ENCODE data around the gene KY. TPM values are rescaled to one million over a fixed set of nuclear protein-coding genes. Genes with fewer than 3 reads are reported as not detected.

KY gene
- total and polyA plus RNA-seq, 2 donors (not counting 1 experiment from before 2014, with no cell fraction given), result under 0.01 to 0.12 TPM

DNA sequence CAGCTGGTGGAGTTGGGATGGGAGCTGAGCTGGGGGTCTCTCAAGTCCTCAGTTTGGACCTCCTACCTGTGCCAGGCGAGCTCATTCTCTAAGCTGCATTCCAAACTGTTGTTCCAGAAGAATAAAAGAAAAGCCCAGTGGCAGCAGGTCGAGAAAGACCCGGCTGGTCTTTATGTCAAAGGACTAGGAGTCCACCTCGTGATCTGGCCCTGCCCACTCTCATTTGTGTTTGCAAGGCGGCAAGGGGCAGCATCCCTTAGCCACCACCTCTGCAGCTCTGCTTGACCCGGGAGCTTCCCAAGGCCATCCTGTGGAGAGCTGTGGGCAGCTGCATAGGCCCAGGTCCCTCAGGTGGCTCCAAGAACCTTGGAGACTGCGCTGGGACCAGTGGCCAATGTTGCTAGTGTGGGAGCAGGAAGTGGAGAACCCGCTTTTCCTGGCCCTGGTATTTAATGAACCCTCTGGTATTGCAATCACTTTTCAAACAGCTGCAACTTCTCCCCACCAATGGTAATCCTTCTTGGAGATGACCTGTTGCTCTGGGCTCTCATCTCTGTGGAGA lies 30.9 kb downstream of the KY start:
- no peak overlapping the region for H3K9ac ChIP-seq (ENCODE audit: insufficient read depth, low read length)
- no peak overlapping the region for H3K27ac ChIP-seq (ENCODE audit: insufficient read depth, low read length)
- TF ChIP-seq EZH2 (IDR thresholded peaks at IDR 0.05; ENCODE audit: low read length, missing control alignments), result no peak
- TF ChIP-seq, protein P1, sequence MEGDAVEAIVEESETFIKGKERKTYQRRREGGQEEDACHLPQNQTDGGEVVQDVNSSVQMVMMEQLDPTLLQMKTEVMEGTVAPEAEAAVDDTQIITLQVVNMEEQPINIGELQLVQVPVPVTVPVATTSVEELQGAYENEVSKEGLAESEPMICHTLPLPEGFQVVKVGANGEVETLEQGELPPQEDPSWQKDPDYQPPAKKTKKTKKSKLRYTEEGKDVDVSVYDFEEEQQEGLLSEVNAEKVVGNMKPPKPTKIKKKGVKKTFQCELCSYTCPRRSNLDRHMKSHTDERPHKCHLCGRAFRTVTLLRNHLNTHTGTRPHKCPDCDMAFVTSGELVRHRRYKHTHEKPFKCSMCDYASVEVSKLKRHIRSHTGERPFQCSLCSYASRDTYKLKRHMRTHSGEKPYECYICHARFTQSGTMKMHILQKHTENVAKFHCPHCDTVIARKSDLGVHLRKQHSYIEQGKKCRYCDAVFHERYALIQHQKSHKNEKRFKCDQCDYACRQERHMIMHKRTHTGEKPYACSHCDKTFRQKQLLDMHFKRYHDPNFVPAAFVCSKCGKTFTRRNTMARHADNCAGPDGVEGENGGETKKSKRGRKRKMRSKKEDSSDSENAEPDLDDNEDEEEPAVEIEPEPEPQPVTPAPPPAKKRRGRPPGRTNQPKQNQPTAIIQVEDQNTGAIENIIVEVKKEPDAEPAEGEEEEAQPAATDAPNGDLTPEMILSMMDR (conservative IDR thresholded peaks at IDR 0.05 in 1 of 2, IDR thresholded peaks at IDR 0.05 in 1 of 2; ENCODE audit: low read depth in 1 of 2, low read length in 2 of 2), result no peak
- no peak overlapping the region for H3K4me2 ChIP-seq (ENCODE audit: extremely low read depth, insufficient read depth, low read length)
- H3K79me2 ChIP-seq (ENCODE audit: control insufficient read depth, insufficient read depth, low read length), result no peaks in the 10 kb centered on the region
- no peaks in the 10 kb centered on the region for H3K27me3 ChIP-seq (ENCODE audit: control insufficient read depth, insufficient read depth, low read length)
- no peaks in the 10 kb centered on the region for H3K36me3 ChIP-seq (ENCODE audit: control insufficient read depth, insufficient read depth, low read length)
- no peaks in the 10 kb centered on the region for H4K20me1 ChIP-seq (ENCODE audit: control insufficient read depth, extremely low read depth, insufficient read depth, low read length)
- no peak for DNase-seq (ENCODE audit: low read depth in 2 of 2)
- no peaks in the 10 kb centered on the region for H3K9me3 ChIP-seq (ENCODE audit: control insufficient read depth, insufficient read depth, low read depth, low read length)
- no peak overlapping the region for H3K4me3 ChIP-seq (replicated peaks in 1 of 4; ENCODE audit: control extremely low read depth in 1 of 4, insufficient read depth in 1 of 4, low read depth in 3 of 4, low read length in 4 of 4)
- H3K4me1 ChIP-seq (ENCODE audit: control insufficient read depth, extremely low read depth, insufficient read depth, low read length), result no peaks in the 10 kb centered on the region
- H2AFZ ChIP-seq (ENCODE audit: low read length), result no peak overlapping the region

DNA sequence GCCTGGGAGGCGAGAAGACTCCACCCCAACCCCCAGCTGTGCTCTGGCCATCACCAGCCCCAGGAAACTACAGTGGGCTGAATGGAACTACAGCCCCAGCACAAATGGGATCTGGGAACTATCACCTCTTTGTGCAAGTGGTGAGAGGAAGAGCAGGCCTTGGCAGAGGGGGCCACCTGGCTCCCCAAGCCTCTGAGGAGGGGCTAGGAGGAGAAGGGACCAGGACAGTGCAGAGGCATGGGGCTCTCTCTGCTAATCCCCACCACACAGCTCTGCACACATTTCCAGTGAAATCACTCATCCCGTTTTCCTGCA lies 31.6 kb downstream of the KY start:
- no peaks in the 10 kb centered on the region for H3K27me3 ChIP-seq (ENCODE audit: control insufficient read depth, insufficient read depth, low read length)
- H3K79me2 ChIP-seq (ENCODE audit: control insufficient read depth, insufficient read depth, low read length), result no peaks in the 10 kb centered on the region
- TF ChIP-seq EZH2 (IDR thresholded peaks at IDR 0.05; ENCODE audit: low read length, missing control alignments), result no peak
- TF ChIP-seq, protein P1 (conservative IDR thresholded peaks at IDR 0.05 in 1 of 2, IDR thresholded peaks at IDR 0.05 in 1 of 2; ENCODE audit: low read depth in 1 of 2, low read length in 2 of 2), result no peak
- no peak overlapping the region for H3K4me2 ChIP-seq (ENCODE audit: extremely low read depth, insufficient read depth, low read length)
- H3K4me3 ChIP-seq (replicated peaks in 1 of 4; ENCODE audit: control extremely low read depth in 1 of 4, insufficient read depth in 1 of 4, low read depth in 3 of 4, low read length in 4 of 4), result no peak overlapping the region
- H3K27ac ChIP-seq (ENCODE audit: insufficient read depth, low read length), result no peak overlapping the region
- H4K20me1 ChIP-seq (ENCODE audit: control insufficient read depth, extremely low read depth, insufficient read depth, low read length), result no peaks in the 10 kb centered on the region
- no peak overlapping the region for H3K9ac ChIP-seq (ENCODE audit: insufficient read depth, low read length)
- H3K9me3 ChIP-seq (ENCODE audit: control insufficient read depth, insufficient read depth, low read depth, low read length), result no peaks in the 10 kb centered on the region
- DNase-seq (ENCODE audit: low read depth in 2 of 2), result no peak
- no peaks in the 10 kb centered on the region for H3K36me3 ChIP-seq (ENCODE audit: control insufficient read depth, insufficient read depth, low read length)
- no peaks in the 10 kb centered on the region for H3K4me1 ChIP-seq (ENCODE audit: control insufficient read depth, extremely low read depth, insufficient read depth, low read length)
- H2AFZ ChIP-seq (ENCODE audit: low read length), result no peak overlapping the region

DNA sequence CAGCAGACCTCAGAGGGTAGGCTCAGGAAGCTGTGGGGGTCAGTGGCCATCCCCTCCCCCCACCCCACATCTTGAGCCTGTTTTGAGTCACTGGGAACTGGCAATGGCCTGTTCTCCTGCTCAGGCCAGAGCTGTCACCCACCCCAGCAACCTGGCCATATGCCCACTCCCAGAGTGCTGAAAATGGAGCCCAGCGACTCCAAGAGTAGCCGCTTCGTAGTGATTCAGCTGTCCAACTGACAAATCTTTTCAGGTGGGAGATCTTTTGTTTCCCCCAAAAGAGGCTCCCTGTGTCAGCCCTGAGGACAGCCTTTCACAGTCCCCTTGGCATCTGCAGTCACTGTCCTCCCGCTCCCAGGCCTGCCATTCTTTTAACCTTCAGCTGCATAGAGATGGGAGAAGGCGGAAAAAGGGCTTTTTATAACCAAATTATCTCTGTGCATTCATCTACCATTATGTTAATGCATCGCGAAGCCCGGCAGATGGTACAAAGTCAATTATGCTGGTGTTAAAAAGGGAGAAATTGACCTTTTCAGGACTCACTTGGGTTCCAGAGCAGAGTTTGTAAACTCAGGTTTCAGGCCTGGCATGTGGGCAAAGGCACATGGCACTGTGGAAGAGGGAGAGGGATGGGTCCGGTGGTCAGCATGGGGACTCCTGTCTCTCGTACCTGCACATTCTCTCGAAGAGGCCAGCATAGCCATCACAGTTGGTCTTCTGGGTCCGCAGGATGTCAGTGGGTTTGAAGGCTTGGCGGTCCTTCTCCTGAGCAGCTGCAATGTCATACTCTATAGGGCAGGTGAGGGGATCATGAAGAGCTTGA lies 32.1 kb downstream of the KY start:
- H3K4me2 ChIP-seq (ENCODE audit: extremely low read depth, insufficient read depth, low read length), result no peak overlapping the region
- no peaks in the 10 kb centered on the region for H3K27me3 ChIP-seq (ENCODE audit: control insufficient read depth, insufficient read depth, low read length)
- no peaks in the 10 kb centered on the region for H3K9me3 ChIP-seq (ENCODE audit: control insufficient read depth, insufficient read depth, low read depth, low read length)
- TF ChIP-seq, protein P1 (conservative IDR thresholded peaks at IDR 0.05 in 1 of 2, IDR thresholded peaks at IDR 0.05 in 1 of 2; ENCODE audit: low read depth in 1 of 2, low read length in 2 of 2), result no peak
- TF ChIP-seq EZH2 (IDR thresholded peaks at IDR 0.05; ENCODE audit: low read length, missing control alignments), result no peak
- no peak overlapping the region for H3K4me3 ChIP-seq (replicated peaks in 1 of 4; ENCODE audit: control extremely low read depth in 1 of 4, insufficient read depth in 1 of 4, low read depth in 3 of 4, low read length in 4 of 4)
- H2AFZ ChIP-seq (ENCODE audit: low read length), result no peak overlapping the region
- DNase-seq (ENCODE audit: low read depth in 2 of 2), result no peak
- no peak overlapping the region for H3K9ac ChIP-seq (ENCODE audit: insufficient read depth, low read length)
- H4K20me1 ChIP-seq (ENCODE audit: control insufficient read depth, extremely low read depth, insufficient read depth, low read length), result no peaks in the 10 kb centered on the region
- no peaks in the 10 kb centered on the region for H3K4me1 ChIP-seq (ENCODE audit: control insufficient read depth, extremely low read depth, insufficient read depth, low read length)
- H3K79me2 ChIP-seq (ENCODE audit: control insufficient read depth, insufficient read depth, low read length), result no peaks in the 10 kb centered on the region
- no peaks in the 10 kb centered on the region for H3K36me3 ChIP-seq (ENCODE audit: control insufficient read depth, insufficient read depth, low read length)
- no peak overlapping the region for H3K27ac ChIP-seq (ENCODE audit: insufficient read depth, low read length)

Data from fibroblast of lung (primary cell).